Measurements from ENCODE around the gene MCEMP1. TPM values are rescaled to one million over a fixed set of nuclear protein-coding genes. Genes with fewer than 3 reads are reported as not detected.

MCEMP1 gene
- total and polyA plus RNA-seq, 2 of the 13 experiments (the other 11 are each of a cell fraction or from before 2014, with no cell fraction given) = not detected

DNA sequence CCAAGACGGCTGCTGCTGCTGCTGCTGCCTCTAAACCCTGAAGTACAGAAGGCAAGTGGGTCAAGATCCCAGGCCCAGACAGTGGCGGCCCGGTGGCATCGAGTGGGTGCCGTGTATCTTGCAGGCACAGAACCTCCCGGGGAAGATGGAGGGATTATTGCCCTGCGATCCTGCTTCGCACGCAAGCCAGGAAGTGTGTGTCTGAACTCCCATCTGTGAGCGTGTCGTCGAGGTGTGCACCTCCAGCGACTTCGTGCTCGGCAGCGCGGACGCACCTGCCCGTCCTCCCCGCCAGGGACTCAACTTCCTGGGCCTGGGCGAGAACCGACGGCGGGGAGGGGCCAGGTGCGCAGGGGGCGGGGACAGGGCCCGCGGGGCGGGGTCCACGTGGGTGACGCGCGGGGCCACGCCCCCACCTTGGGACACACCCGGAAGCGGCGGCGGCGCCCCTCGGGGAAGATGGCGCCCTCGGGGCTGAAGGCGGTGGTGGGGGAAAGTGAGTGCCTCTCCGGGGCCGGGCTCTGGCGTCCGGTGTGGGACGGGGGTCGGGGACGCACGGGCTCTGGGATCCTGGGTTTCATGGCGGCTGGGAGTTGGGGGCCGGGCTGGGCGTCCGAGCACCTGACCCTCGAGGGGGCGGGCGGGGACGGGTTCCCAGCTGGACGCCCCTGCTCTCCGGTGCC lies 40.1 kb upstream of the MCEMP1 start, which contains the start of gene STXBP2 (continued):
- TF ChIP-seq, protein P1, sequence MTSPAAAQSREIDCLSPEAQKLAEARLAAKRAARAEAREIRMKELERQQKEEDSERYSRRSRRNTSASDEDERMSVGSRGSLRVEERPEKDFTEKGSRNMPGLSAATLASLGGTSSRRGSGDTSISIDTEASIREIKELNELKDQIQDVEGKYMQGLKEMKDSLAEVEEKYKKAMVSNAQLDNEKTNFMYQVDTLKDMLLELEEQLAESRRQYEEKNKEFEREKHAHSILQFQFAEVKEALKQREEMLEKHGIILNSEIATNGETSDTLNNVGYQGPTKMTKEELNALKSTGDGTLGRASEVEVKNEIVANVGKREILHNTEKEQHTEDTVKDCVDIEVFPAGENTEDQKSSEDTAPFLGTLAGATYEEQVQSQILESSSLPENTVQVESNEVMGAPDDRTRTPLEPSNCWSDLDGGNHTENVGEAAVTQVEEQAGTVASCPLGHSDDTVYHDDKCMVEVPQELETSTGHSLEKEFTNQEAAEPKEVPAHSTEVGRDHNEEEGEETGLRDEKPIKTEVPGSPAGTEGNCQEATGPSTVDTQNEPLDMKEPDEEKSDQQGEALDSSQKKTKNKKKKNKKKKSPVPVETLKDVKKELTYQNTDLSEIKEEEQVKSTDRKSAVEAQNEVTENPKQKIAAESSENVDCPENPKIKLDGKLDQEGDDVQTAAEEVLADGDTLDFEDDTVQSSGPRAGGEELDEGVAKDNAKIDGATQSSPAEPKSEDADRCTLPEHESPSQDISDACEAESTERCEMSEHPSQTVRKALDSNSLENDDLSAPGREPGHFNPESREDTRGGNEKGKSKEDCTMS (CRISPR knock-in tag; conservative IDR thresholded peaks at IDR 0.05) = no peak
- TF ChIP-seq ZSCAN30 (CRISPR knock-in tag; IDR thresholded peaks at IDR 0.05) = no peak
- TF ChIP-seq, protein P2, sequence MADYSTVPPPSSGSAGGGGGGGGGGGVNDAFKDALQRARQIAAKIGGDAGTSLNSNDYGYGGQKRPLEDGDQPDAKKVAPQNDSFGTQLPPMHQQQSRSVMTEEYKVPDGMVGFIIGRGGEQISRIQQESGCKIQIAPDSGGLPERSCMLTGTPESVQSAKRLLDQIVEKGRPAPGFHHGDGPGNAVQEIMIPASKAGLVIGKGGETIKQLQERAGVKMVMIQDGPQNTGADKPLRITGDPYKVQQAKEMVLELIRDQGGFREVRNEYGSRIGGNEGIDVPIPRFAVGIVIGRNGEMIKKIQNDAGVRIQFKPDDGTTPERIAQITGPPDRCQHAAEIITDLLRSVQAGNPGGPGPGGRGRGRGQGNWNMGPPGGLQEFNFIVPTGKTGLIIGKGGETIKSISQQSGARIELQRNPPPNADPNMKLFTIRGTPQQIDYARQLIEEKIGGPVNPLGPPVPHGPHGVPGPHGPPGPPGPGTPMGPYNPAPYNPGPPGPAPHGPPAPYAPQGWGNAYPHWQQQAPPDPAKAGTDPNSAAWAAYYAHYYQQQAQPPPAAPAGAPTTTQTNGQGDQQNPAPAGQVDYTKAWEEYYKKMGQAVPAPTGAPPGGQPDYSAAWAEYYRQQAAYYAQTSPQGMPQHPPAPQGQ (CRISPR knock-in tag; IDR thresholded peaks at IDR 0.05; ENCODE audit: borderline replicate concordance) = no peak
- TF ChIP-seq SRY (CRISPR knock-in tag; IDR thresholded peaks at IDR 0.05) = 0 out of 2 replicates have a peak, but pooled peaks have one; percentile 20
- peak; percentile 70; the same call in 1 of the 2 replicates for TF ChIP-seq WIZ (CRISPR knock-in tag; IDR thresholded peaks at IDR 0.05)
- TF ChIP-seq, protein P3, sequence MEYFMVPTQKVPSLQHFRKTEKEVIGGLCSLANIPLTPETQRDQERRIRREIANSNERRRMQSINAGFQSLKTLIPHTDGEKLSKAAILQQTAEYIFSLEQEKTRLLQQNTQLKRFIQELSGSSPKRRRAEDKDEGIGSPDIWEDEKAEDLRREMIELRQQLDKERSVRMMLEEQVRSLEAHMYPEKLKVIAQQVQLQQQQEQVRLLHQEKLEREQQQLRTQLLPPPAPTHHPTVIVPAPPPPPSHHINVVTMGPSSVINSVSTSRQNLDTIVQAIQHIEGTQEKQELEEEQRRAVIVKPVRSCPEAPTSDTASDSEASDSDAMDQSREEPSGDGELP (IDR thresholded peaks at IDR 0.05; ENCODE audit: borderline replicate concordance, low read depth) = no peak
- TF ChIP-seq, protein P4, sequence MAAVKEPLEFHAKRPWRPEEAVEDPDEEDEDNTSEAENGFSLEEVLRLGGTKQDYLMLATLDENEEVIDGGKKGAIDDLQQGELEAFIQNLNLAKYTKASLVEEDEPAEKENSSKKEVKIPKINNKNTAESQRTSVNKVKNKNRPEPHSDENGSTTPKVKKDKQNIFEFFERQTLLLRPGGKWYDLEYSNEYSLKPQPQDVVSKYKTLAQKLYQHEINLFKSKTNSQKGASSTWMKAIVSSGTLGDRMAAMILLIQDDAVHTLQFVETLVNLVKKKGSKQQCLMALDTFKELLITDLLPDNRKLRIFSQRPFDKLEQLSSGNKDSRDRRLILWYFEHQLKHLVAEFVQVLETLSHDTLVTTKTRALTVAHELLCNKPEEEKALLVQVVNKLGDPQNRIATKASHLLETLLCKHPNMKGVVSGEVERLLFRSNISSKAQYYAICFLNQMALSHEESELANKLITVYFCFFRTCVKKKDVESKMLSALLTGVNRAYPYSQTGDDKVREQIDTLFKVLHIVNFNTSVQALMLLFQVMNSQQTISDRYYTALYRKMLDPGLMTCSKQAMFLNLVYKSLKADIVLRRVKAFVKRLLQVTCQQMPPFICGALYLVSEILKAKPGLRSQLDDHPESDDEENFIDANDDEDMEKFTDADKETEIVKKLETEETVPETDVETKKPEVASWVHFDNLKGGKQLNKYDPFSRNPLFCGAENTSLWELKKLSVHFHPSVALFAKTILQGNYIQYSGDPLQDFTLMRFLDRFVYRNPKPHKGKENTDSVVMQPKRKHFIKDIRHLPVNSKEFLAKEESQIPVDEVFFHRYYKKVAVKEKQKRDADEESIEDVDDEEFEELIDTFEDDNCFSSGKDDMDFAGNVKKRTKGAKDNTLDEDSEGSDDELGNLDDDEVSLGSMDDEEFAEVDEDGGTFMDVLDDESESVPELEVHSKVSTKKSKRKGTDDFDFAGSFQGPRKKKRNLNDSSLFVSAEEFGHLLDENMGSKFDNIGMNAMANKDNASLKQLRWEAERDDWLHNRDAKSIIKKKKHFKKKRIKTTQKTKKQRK (IDR thresholded peaks at IDR 0.05; ENCODE audit: low read length) = no peak
- no peak for TF ChIP-seq ZNF883 (CRISPR knock-in tag; IDR thresholded peaks at IDR 0.05; ENCODE audit: not compliant biosample characterization)
- no peak for TF ChIP-seq PHF5A (CRISPR knock-in tag; IDR thresholded peaks at IDR 0.05; ENCODE audit: low read depth, unreplicated experiment)
- 0 out of 2 replicates have a peak, but pooled peaks have one; percentile 70 for TF ChIP-seq ZNF446 (CRISPR knock-in tag; IDR thresholded peaks at IDR 0.05)
- TF ChIP-seq, protein P5, sequence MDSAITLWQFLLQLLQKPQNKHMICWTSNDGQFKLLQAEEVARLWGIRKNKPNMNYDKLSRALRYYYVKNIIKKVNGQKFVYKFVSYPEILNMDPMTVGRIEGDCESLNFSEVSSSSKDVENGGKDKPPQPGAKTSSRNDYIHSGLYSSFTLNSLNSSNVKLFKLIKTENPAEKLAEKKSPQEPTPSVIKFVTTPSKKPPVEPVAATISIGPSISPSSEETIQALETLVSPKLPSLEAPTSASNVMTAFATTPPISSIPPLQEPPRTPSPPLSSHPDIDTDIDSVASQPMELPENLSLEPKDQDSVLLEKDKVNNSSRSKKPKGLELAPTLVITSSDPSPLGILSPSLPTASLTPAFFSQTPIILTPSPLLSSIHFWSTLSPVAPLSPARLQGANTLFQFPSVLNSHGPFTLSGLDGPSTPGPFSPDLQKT (CRISPR knock-in tag; IDR thresholded peaks at IDR 0.05; ENCODE audit: borderline replicate concordance) = no peak
- TF ChIP-seq ZNF552 (CRISPR knock-in tag; IDR thresholded peaks at IDR 0.05; ENCODE audit: borderline replicate concordance) = 0 out of 2 replicates have a peak, but pooled peaks have one; percentile 89
- 0 out of 2 replicates have a peak, but pooled peaks have one; percentile 27 for TF ChIP-seq ZNF343 (CRISPR knock-in tag; IDR thresholded peaks at IDR 0.05)
- TF ChIP-seq FIP1L1 (IDR thresholded peaks at IDR 0.05; ENCODE audit: borderline replicate concordance, insufficient read depth, low read depth, low read length) = no peak
- 0 out of 2 replicates have a peak, but pooled peaks have one; percentile 18 for TF ChIP-seq ZNF253 (CRISPR knock-in tag; IDR thresholded peaks at IDR 0.05; ENCODE audit: borderline replicate concordance)

All from HepG2 (cell line).